NCI-H1436 treated with DMSO at 0.1 percent for 48 hours (cell line): ENCODE results near the gene RBPMS2.

Experiments
- DNase-seq: peaks from one replicate; lab custom pipeline; 2025; lab: John Stamatoyannopoulos, UW

The RBPMS2 gene

DNA sequence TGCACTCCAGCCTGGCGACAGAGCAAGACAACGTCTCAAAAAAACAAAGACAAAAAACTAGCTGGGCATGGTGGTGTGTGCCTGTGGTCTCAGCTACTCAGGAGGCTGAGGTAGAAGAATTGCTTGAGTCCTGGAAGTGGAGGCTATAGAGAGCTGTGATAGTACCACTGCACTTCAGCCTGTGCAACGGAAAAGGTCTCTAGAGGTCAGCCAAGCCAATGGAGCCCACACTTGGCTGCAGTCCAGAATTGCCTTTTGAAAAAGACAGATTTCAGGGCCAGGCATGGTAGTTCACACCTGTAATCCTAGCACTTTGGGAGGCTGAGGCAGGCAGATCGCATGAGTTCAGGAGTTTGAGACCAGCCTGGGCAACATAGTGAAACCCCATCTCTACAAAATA lies 8.4 kb upstream of the RBPMS2 start:
- DNase-seq, result no peak

GRCh38 chr15:64782751-64783150 lies 7.4 kb upstream of the RBPMS2 start:
- no peak for DNase-seq

GRCh38 chr15:64781299-64781698 lies 5.9 kb upstream of the RBPMS2 start:
- no peak for DNase-seq

DNA sequence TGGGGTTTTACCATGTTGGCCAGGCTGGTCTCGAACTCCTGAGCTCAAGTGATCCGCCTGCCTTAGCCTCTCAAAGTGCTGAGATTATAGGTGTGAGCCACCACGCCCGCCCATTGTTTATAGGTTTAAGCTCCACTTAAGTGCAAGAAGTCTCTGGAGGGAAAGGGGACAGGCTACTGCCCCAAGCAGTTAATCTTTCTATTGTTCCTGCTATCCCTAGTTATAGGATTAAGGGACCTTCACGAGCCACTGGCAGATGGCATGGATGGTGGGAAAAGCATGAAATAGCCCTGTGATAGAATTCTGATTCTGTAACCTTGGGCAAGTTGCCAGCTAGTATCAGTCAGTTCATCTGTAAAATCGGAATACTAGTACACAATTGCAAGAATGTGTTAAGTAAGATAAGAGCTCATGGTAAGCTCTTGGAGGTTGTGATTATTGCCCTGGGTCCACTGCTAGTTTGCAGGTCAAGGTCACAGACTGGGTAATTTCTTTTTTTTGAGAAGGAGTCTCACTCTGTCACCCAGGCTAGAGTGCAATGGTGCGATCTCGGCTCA lies 5.3 kb upstream of the RBPMS2 start:
- no peak for DNase-seq

GRCh38 chr15:64779630-64780029 lies 4.2 kb upstream of the RBPMS2 start:
- no peak for DNase-seq

GRCh38 chr15:64779024-64779423 lies 3.6 kb upstream of the RBPMS2 start:
- no peak for DNase-seq

GRCh38 chr15:64776402-64776786 lies 1.0 kb upstream of the RBPMS2 start:
- no peak for DNase-seq

DNA sequence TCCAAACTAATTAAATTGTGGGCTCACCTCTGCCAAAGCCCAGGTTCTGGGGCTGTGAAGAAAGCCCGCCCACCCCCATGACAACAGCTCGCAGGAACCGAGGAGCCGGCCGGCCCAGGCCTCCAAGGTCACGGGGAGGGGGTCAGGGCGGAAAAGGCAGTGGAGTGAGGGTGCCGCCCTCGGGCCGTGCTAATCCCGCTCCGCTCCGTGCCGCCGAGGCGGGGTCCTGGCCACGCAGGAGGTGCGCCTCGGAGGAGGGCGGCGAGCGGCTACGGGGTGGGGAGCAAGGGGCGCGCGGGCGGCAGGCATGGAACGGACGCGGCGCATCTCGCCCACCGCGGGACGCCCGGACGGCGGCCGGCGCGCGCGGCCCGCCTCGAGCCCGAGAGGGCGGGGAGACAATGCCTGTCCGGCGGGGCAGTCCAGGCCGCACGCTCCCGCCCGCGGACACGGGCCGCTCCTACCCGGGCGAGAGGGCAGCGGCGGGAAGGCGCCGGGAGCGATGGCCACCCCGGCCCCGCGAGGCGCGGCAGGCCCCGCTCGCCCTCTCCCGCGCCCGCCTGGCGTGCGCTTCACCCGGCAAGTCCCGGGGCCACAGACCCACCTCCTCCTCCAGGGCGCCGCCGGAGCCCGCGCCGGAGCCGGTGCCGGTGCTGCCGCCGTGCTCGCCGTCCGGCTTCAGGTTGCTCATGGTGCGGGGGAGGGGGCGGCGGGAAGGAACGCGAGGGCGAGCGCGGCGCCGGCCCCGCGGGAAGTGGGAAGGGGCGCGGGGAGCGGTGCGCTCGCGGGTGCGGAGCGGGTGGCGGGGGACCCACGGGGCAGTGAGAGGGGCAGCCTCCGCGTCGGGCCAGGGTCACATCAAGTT lies 528 bp downstream of the RBPMS2 start:
- no peak for DNase-seq

GRCh38 chr15:64774037-64774628 lies 1.3 kb downstream of the RBPMS2 start:
- DNase-seq, result no peak

- no peak for DNase-seq
Observed at GRCh38 chr15:64773606-64774005, 1.8 kb downstream of the RBPMS2 start.

GRCh38 chr15:64772964-64773363 lies 2.4 kb downstream of the RBPMS2 start:
- DNase-seq, result no peak

- DNase-seq, result no peak
Observed at GRCh38 chr15:64772488-64772887, 2.9 kb downstream of the RBPMS2 start.

- DNase-seq, result no peak
Observed at GRCh38 chr15:64770626-64771025, 4.8 kb downstream of the RBPMS2 start.

- no peak for DNase-seq
Observed at GRCh38 chr15:64767203-64767602, 8.2 kb downstream of the RBPMS2 start.

DNA sequence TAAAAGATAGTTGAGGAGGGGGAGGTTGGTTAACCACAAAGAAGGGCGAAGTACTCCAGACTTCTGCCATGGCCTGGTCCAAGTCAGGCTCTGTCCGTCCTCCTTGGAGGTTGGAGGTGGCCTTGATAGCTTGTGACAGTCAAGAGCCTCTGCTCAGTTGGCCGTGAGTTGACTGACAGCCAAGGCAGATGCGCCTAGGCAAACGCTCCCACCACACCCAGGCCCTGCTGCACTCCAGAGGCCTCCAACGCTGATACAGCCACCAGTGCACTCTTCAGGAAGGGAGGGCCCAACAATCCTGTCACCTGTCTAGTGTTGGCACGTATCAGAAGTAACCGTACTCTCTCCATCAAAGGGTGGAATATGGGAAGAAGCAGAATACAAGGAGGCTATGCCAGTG lies 9.3 kb downstream of the RBPMS2 start:
- no peak for DNase-seq

DNA sequence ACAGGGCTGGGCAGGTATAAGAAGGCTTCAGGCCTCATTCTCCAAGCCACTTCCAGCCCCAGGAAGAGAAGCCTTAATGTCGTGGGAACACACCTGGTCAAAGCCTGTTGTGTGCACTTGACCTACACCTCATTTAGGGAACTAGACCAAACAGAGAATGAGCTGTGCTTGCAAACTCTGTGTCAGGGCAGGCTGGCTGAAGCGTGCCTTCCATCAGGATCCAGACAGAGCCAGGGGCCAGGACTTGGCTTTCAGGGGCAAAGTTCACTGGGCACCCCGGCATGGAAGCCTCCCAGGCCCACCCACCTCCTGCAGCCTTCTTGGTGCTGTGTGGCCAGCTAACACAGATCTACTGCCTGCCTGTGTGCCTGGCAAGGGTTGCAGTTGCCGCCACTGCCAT lies 11.5 kb downstream of the RBPMS2 start:
- no peak for DNase-seq

DNA sequence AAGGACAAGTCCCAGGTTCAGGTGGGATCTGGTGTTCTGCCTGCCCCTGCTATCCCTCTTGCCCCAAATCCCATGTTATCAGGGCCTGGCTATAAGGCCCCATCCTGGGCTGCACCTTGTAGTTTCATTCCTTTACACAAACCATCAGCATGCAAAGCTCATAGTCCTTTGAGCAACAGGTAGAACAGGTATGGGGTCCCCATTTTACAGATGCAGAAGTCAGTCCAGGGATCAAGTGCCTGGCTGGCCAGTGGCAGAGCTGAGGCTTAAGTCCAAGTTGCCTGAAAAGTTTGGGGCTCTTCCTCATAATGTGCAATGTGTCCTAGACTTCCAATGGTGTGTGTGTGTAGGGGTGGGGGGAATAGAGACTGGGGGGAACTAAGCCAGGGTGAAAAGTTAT lies 11.9 kb downstream of the RBPMS2 start:
- no peak for DNase-seq

DNA sequence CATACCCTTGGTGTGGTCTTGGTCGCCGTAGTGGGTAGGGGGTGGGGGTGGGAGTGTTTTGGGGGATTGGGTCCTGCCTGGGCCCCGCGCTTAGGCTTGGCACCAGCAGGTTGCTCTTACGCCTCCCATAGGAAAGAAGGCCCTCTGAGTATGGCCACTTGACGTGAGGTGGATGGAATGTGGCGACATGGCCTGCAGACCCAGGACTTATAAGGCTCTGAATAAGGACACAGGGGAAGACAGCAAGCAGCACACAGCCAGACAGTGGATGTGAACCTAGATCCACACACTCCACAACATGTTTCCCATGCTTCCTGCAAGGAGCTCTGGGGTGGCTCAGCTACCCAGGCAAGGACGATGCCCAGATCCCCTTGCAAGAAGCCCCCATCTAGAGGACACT lies 12.4 kb downstream of the RBPMS2 start:
- no peak for DNase-seq

- no peak for DNase-seq
Observed at GRCh38 chr15:64762546-64762945, 12.8 kb downstream of the RBPMS2 start.

- no peak for DNase-seq
Observed at GRCh38 chr15:64761156-64761555, 14.2 kb downstream of the RBPMS2 start.

DNA sequence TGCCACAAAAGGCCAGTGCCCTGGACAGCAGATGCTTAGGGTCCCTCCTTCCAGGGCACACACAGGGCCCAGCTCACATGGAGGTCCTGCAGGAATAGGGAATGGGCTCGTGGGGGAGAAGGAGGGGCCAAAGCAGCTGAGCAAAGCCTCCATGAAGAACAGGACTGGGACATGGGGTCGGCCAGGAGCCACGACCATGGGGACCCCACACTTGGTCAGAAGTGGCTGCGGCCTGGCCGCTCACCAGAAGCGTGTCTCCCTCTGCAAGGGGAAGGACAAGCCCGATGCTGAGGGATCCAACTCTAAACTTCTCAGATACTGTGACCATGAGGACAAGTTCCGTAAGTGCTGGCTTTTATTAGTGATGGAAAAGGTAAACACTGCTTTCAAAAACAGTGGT lies 15.3 kb downstream of the RBPMS2 start:
- DNase-seq, result no peak

DNA sequence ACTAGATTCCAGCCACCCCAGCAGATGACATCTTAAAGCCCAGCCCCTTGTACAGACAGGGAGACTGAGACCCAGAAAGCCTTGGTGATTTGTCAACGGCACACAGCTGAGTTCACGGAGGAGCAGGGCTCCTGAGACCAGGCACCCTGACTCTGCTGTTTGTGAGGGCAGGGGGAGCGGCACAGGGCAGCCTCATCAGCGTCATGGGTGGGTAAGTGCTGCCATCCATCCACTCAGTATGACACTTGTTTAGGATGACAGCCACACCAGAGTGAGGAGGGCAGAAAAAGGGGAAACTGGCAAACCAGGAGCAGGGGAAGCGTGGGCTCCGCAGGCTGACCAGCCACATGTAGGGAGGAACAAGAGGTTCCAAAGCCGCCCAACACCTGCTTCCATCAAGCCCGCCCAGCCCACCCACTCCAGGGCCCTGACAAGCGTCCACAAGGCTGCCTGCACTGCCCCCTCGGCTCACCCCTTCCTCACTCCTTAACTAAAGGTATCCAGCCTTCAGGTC lies 19.9 kb downstream of the RBPMS2 start:
- no peak for DNase-seq
